A673 (cell line): ENCODE results near the gene SLC29A2.

Source experiments
- EZH2 ChIP-seq: fragments of 200-600 bp; sonication (generic); IDR thresholded peaks from 2 replicates; pipeline ENCODE4 v1.6.1; 2017; ENCODE audit warnings: borderline replicate concordance, low read depth, mild to moderate bottlenecking, mixed read lengths, antibody characterized with exemption, low read length; ENCODE audit not compliant: poor library complexity, severe bottlenecking
- TF ChIP-seq, protein P1 (sequence below): fragments of 300-800, 200-600 bp; sonication (generic); conservative IDR thresholded peaks from 2 replicates; pipeline ENCODE4 v1.5.1; 2017; ENCODE audit warnings: low read depth, mild to moderate bottlenecking, antibody characterized with exemption, low read length, moderate library complexity, mixed read lengths

GRCh38 chr11:66366844-66367477 is 4.6 kb downstream of the SLC29A2 start:
- TF ChIP-seq, protein P1, sequence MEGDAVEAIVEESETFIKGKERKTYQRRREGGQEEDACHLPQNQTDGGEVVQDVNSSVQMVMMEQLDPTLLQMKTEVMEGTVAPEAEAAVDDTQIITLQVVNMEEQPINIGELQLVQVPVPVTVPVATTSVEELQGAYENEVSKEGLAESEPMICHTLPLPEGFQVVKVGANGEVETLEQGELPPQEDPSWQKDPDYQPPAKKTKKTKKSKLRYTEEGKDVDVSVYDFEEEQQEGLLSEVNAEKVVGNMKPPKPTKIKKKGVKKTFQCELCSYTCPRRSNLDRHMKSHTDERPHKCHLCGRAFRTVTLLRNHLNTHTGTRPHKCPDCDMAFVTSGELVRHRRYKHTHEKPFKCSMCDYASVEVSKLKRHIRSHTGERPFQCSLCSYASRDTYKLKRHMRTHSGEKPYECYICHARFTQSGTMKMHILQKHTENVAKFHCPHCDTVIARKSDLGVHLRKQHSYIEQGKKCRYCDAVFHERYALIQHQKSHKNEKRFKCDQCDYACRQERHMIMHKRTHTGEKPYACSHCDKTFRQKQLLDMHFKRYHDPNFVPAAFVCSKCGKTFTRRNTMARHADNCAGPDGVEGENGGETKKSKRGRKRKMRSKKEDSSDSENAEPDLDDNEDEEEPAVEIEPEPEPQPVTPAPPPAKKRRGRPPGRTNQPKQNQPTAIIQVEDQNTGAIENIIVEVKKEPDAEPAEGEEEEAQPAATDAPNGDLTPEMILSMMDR: no peak
- no peak for TF ChIP-seq EZH2
